Liver (tissue), 9 donors: Measurements from ENCODE around the gene PRR11. TPM values are rescaled to one million over a fixed set of nuclear protein-coding genes. Genes with fewer than 3 reads are reported as not detected.

ENCODE experiments used
- DNase-seq: peaks from one replicate; pipeline ENCODE4 v3.0.0-alpha.2; 2017; ENCODE audit warnings: low spot score
- H3K27ac ChIP-seq, 2 donors: one replicate each; pipeline ENCODE4 v1.7.0; 2013; ENCODE audit warnings: inconsistent platforms in 2 of 2, low read length in 2 of 2, control low read depth in 1 of 2, low read depth in 1 of 2, mild to moderate bottlenecking in 1 of 2
- H3K27me3 ChIP-seq, 4 donors: one replicate each; pipeline versions ENCODE4 v1.6.1 to v1.7.0; 2013; ENCODE audit warnings: low read length in 3 of 4, inconsistent platforms in 1 of 4, mild to moderate bottlenecking in 1 of 4, moderate library complexity in 1 of 4; ENCODE audit not compliant: control insufficient read depth in 4 of 4, insufficient read depth in 4 of 4
- H3K36me3 ChIP-seq, 4 donors: one replicate each; pipeline versions ENCODE4 v1.6.1 to v1.7.0; 2013; ENCODE audit warnings: low read length in 3 of 4, mild to moderate bottlenecking in 3 of 4, low read depth in 1 of 4, moderate library complexity in 1 of 4; ENCODE audit not compliant: control insufficient read depth in 4 of 4, insufficient read depth in 3 of 4
- H3K4me1 ChIP-seq, 4 donors: one replicate each; pipeline versions ENCODE4 v1.6.1 to v1.7.0; 2013; ENCODE audit warnings: low read length in 3 of 4, mild to moderate bottlenecking in 3 of 4, moderate library complexity in 1 of 4; ENCODE audit not compliant: control insufficient read depth in 4 of 4, insufficient read depth in 4 of 4
- H3K4me3 ChIP-seq, 3 donors: one replicate each; pipeline versions ENCODE4 v1.6.1 to v1.7.0; 2013; ENCODE audit warnings: low read length in 3 of 3, control low read depth in 1 of 3, low read depth in 1 of 3, mild to moderate bottlenecking in 1 of 3
- H3K9ac ChIP-seq, 2 donors: one replicate each; pipeline ENCODE4 v1.7.0; 2013; ENCODE audit warnings: low read length in 2 of 2, mild to moderate bottlenecking in 2 of 2, moderate library complexity in 2 of 2, control low read depth in 1 of 2, low read depth in 1 of 2
- H3K9me3 ChIP-seq, 4 donors: one replicate each; pipeline versions ENCODE4 v1.6.1 to v1.7.0; 2013; ENCODE audit warnings: low read length in 3 of 4; ENCODE audit not compliant: control insufficient read depth in 4 of 4
- ATF3 ChIP-seq: IDR thresholded peaks from 2 replicates; pipeline ENCODE4 v1.6.1; 2016; ENCODE audit warnings: antibody characterized with exemption
- EGR1 ChIP-seq, 2 donors: IDR thresholded peaks; 2 replicates each; pipeline ENCODE4 v1.6.1; 2016 to 2018; ENCODE audit warnings: antibody characterized with exemption in 2 of 2, low read depth in 2 of 2
- FOXA1 ChIP-seq: IDR thresholded peaks from 2 replicates; pipeline ENCODE4 v1.6.1; 2016; ENCODE audit warnings: antibody characterized with exemption
- GABPA ChIP-seq, 2 donors: IDR thresholded peaks in 1 of 2; conservative IDR thresholded peaks in 1 of 2; 2 replicates each; pipeline ENCODE4 v1.6.1; 2016; ENCODE audit warnings: antibody characterized with exemption in 2 of 2, mild to moderate bottlenecking in 1 of 2, moderate library complexity in 1 of 2
- HNF4A ChIP-seq, 2 donors: conservative IDR thresholded peaks; 2 replicates each; pipeline ENCODE4 v1.6.1; 2016; ENCODE audit warnings: antibody characterized with exemption in 2 of 2, mild to moderate bottlenecking in 2 of 2
- MAX ChIP-seq: IDR thresholded peaks from 2 replicates; pipeline ENCODE4 v1.6.1; 2016; ENCODE audit warnings: antibody characterized with exemption
- NR2F2 ChIP-seq: IDR thresholded peaks from 2 replicates; pipeline ENCODE4 v1.6.1; 2016; ENCODE audit warnings: antibody characterized with exemption
- RAD21 ChIP-seq, 2 donors: IDR thresholded peaks; 2 replicates each; pipeline ENCODE4 v1.6.1; 2016; ENCODE audit warnings: antibody characterized with exemption in 2 of 2, mild to moderate bottlenecking in 2 of 2
- REST ChIP-seq: IDR thresholded peaks from 2 replicates; pipeline ENCODE4 v1.6.1; 2016; ENCODE audit warnings: antibody characterized with exemption, mild to moderate bottlenecking
- TAF1 ChIP-seq: conservative IDR thresholded peaks from 2 replicates; pipeline ENCODE4 v1.6.1; 2016; ENCODE audit warnings: antibody characterized with exemption, mild to moderate bottlenecking
- YY1 ChIP-seq: IDR thresholded peaks from 2 replicates; pipeline ENCODE4 v1.6.1; 2016; ENCODE audit warnings: antibody characterized with exemption, mild to moderate bottlenecking
- ZBTB33 ChIP-seq: IDR thresholded peaks from 2 replicates; pipeline ENCODE4 v1.6.1; 2016; ENCODE audit warnings: antibody characterized with exemption
- WGBS: extraction: QIAGEN DNeasy Blood & Tissue Kit; methylation state at CpG from one replicate; pipeline ENCODE4 v1.1.7; 2013; 5-methylcytosine and 5-hydroxymethylcytosine counted together
- polyA plus RNA-seq, 2 donors: library from polyadenylated mRNA; stranded (reverse) in 1 of 2; unstranded in 1 of 2; fragments of 200-250 nt in 1 of 2; fragments of >200 nt in 1 of 2; fragmentation: Nextera tagmentation in 1 of 2; extraction: Ambion mirVana in 1 of 2; gene quantifications; one replicate each; pipeline versions ENCODE4 v1.2.1 to v1.2.3, GENCODE V29; 2013 to 2015
- total RNA-seq, 2 donors: library from RNA; depleted of rRNA; stranded (reverse); fragments of >200 nt; gene quantifications; one replicate each; pipeline ENCODE4 v1.2.3, GENCODE V29; 2014
- donor health status: healthy.
- donor health status: healthy.
- donor health status: healthy.
- donor health status: healthy.
- donor health status: healthy.

Gene PRR11
- total and polyA plus RNA-seq, 4 donors: 0.17 to 17.7 (median 0.95) TPM

- no peak for DNase-seq
- Histone ChIP-seq H3K9ac (no peak overlapping the region), H3K9me3 (no peaks in the 10 kb centered on the region), H3K4me1 (peaks cover 0 to 9% (median 7%) of the 10 kb centered on the region in 4 donors), H3K4me3 (no peak overlapping the region), H3K27me3 (no peaks in the 10 kb centered on the region), H3K27ac (no peak overlapping the region), H3K36me3 (peaks cover 0 to 2% (median 0%) of the 10 kb centered on the region in 4 donors)
- TF ChIP-seq GABPA (IDR thresholded peaks at IDR 0.05 in 1 of 2, conservative IDR thresholded peaks at IDR 0.05 in 1 of 2) (no peak), RAD21 (IDR thresholded peaks at IDR 0.05) (no peak), HNF4A (conservative IDR thresholded peaks at IDR 0.05) (no peak), FOXA1 (no peak), MAX (no peak), EGR1 (IDR thresholded peaks at IDR 0.05; ENCODE audit: low read depth in 2 of 2) (no peak), ZBTB33 (no peak), TAF1 (no peak), NR2F2 (no peak), ATF3 (no peak), REST (no peak)
Observed at GRCh38 chr17:59110973-59111372, 44.6 kb upstream of the PRR11 start.

GRCh38 chr17:59111539-59111938 lies 44.0 kb upstream of the PRR11 start:
- H3K36me3 ChIP-seq: peaks cover 0 to 2% (median 0%) of the 10 kb centered on the region in 4 donors
- no peak overlapping the region for H3K9ac ChIP-seq
- no peaks in the 10 kb centered on the region for H3K27me3 ChIP-seq
- no peak overlapping the region for H3K27ac ChIP-seq
- H3K4me3 ChIP-seq: no peak overlapping the region
- 91% methylated on average over 3 of the region's 3 CpGs for WGBS
- TF ChIP-seq YY1 (no peak), ATF3 (no peak), EGR1 (IDR thresholded peaks at IDR 0.05; ENCODE audit: low read depth in 2 of 2) (no peak), NR2F2 (no peak)
- peaks cover 0 to 7% (median 5%) of the 10 kb centered on the region in 4 donors for H3K4me1 ChIP-seq
- DNase-seq: no peak
- H3K9me3 ChIP-seq: no peaks in the 10 kb centered on the region
